IMR-90 (cell line): ENCODE results near the gene BICD1. TPM values are rescaled to one million over a fixed set of nuclear protein-coding genes. Genes with fewer than 3 reads are reported as not detected.
A peak's percentile ranks its signal among the peaks of the same experiment; 100 is the strongest.

Experiments used
- ATAC-seq: fragments of 200-7000 bp; cut with Tn5 transposase; 2 replicates; pipeline ENCODE4 v1.9.1; 2020; ENCODE audit warnings: low read depth, mild to moderate bottlenecking, moderate library complexity
- BruUV-seq: library from RNA; stranded (reverse); fragments of 400-500 nt; replicated peaks from 2 replicates; lab custom pipeline; 2021; lab: Mats Ljungman, UMichigan
- CTCF ChIA-PET: fragments of 300-600 bp; formaldehyde crosslinking; extraction: SDS; loops from one replicate; lab custom pipeline; 2021; ENCODE audit warnings: antibody characterized with exemption; lab: Yijun Ruan, JAX
- POLR2A ChIA-PET: fragments of 300-600 bp; sonication (Branson Sonifier 250); formaldehyde crosslinking; loops from one replicate; lab custom pipeline; 2022; ENCODE audit warnings: antibody characterized with exemption; ENCODE audit not compliant: unreplicated experiment; lab: Charles Lee
- DNase-seq: peaks from one replicate; pipeline ENCODE4 v3.0.0; 2013
- H2AFZ ChIP-seq: replicated peaks from 2 replicates; pipeline ENCODE3; 2013; ENCODE audit warnings: low read length, mild to moderate bottlenecking; ENCODE audit not compliant: poor library complexity
- H2AK5ac ChIP-seq: 2 replicates; pipeline ENCODE4 v1.6.1; 2013; ENCODE audit warnings: low read depth, low read length, inconsistent platforms
- H2AK9ac ChIP-seq: replicated peaks from 2 replicates; pipeline ENCODE3; 2013; ENCODE audit warnings: mild to moderate bottlenecking, low read depth, low read length, moderate library complexity; ENCODE audit not compliant: poor library complexity
- H2BK120ac ChIP-seq: 2 replicates; pipeline ENCODE4 v1.6.1; 2013; ENCODE audit warnings: low read depth, low read length, inconsistent platforms
- H2BK15ac ChIP-seq: 3 replicates; pipeline ENCODE4 v1.6.1; 2013; ENCODE audit warnings: low read depth, low read length, inconsistent platforms
- H2BK20ac ChIP-seq: 2 replicates; pipeline ENCODE4 v1.6.1; 2013; ENCODE audit warnings: low read depth, mild to moderate bottlenecking, inconsistent platforms, low read length, moderate library complexity
- H2BK5ac ChIP-seq: 2 replicates; pipeline ENCODE4 v1.6.1; 2013; ENCODE audit warnings: mild to moderate bottlenecking, low read depth, low read length, inconsistent platforms; ENCODE audit not compliant: poor library complexity, severe bottlenecking
- H3K14ac ChIP-seq: replicated peaks from 2 replicates; pipeline ENCODE4 v1.6.1; 2013; ENCODE audit warnings: low read depth, low read length, inconsistent platforms
- H3K18ac ChIP-seq: 2 replicates; pipeline ENCODE4 v1.6.1; 2013; ENCODE audit warnings: low read depth, low read length, control low read depth
- H3K23ac ChIP-seq: 2 replicates; pipeline ENCODE4 v1.6.1; 2013; ENCODE audit warnings: low read depth, low read length, inconsistent platforms
- H3K27ac ChIP-seq: 2 replicates; pipeline ENCODE4 v1.5.1; 2013; ENCODE audit warnings: mild to moderate bottlenecking, control low read depth, low read length; ENCODE audit not compliant: insufficient read depth
- H3K27me3 ChIP-seq: 2 replicates; pipeline ENCODE4 v1.6.1; 2013; ENCODE audit warnings: low read length; ENCODE audit not compliant: control insufficient read depth, insufficient read depth
- H3K36me3 ChIP-seq: 2 replicates; pipeline ENCODE4 v1.6.1; 2013; ENCODE audit warnings: low read length, mixed read lengths; ENCODE audit not compliant: control insufficient read depth, insufficient read depth
- H3K4ac ChIP-seq: 2 replicates; pipeline ENCODE4 v1.6.1; 2013; ENCODE audit warnings: low read depth, low read length, inconsistent platforms
- H3K4me1 ChIP-seq: 2 replicates; pipeline ENCODE4 v1.6.1; 2013; ENCODE audit warnings: low read length, mixed read lengths; ENCODE audit not compliant: control insufficient read depth, insufficient read depth
- H3K4me2 ChIP-seq: 2 replicates; pipeline ENCODE4 v1.6.1; 2013; ENCODE audit warnings: low read depth, mild to moderate bottlenecking, control low read depth, low read length, moderate library complexity
- H3K4me3 ChIP-seq: 2 replicates; pipeline ENCODE4 v1.5.1; 2013; ENCODE audit warnings: low read depth, mild to moderate bottlenecking, control low read depth, low read length, moderate library complexity; ENCODE audit not compliant: insufficient read depth
- H3K56ac ChIP-seq: 2 replicates; pipeline ENCODE4 v1.6.1; 2013; ENCODE audit warnings: low read length, inconsistent platforms; ENCODE audit not compliant: insufficient read depth; ENCODE audit errors: extremely low read depth
- H3K79me1 ChIP-seq, 2 experiments: 2 replicates each; pipeline ENCODE4 v1.6.1; 2013; ENCODE audit warnings: low read length in 2 of 2, inconsistent platforms in 1 of 2, low read depth in 1 of 2
- H3K9ac ChIP-seq: 2 replicates; pipeline ENCODE4 v1.6.1; 2013; ENCODE audit warnings: low read depth, low read length, control low read depth
- H3K9me1 ChIP-seq: 2 replicates; pipeline ENCODE4 v1.6.1; 2013; ENCODE audit warnings: low read length, inconsistent platforms; ENCODE audit not compliant: insufficient read depth
- H3K9me3 ChIP-seq: 2 replicates; pipeline ENCODE4 v1.6.1; 2013; ENCODE audit warnings: low read length; ENCODE audit not compliant: control insufficient read depth, insufficient read depth
- H4K20me1 ChIP-seq: 2 replicates; pipeline ENCODE4 v1.6.1; 2013; ENCODE audit warnings: low read length, inconsistent platforms; ENCODE audit not compliant: insufficient read depth
- H4K5ac ChIP-seq: 2 replicates; pipeline ENCODE4 v1.6.1; 2013; ENCODE audit warnings: mild to moderate bottlenecking, low read depth, low read length, control low read depth
- H4K8ac ChIP-seq, 2 experiments: 2 replicates each; pipeline ENCODE4 v1.6.1; 2013; ENCODE audit warnings: low read depth in 2 of 2, low read length in 2 of 2, control low read depth in 1 of 2, inconsistent platforms in 1 of 2
- H4K91ac ChIP-seq: 2 replicates; pipeline ENCODE4 v1.6.1; 2013; ENCODE audit warnings: low read depth, low read length, inconsistent platforms; ENCODE audit not compliant: insufficient read depth
- CEBPB ChIP-seq: IDR thresholded peaks from 2 replicates; pipeline ENCODE4 v1.6.1; 2012; ENCODE audit warnings: low read depth, low read length, improper control_type of control experiment
- NFE2L2 ChIP-seq: fragments of 150-350 bp; IDR thresholded peaks from 2 replicates; pipeline ENCODE4 v1.6.1; 2016; ENCODE audit warnings: low read depth, mild to moderate bottlenecking, low read length
- POLR2A ChIP-seq: IDR thresholded peaks from 2 replicates; pipeline ENCODE4 v1.6.1; 2012; ENCODE audit warnings: mild to moderate bottlenecking, low read depth, low read length
- RAD21 ChIP-seq: IDR thresholded peaks from 2 replicates; pipeline ENCODE4 v1.6.1; 2012; ENCODE audit warnings: low read length, improper control_type of control experiment
- RFX5 ChIP-seq: IDR thresholded peaks from 2 replicates; pipeline ENCODE4 v1.8.0; 2012; ENCODE audit warnings: low read depth, mild to moderate bottlenecking, low read length, moderate library complexity
- WGBS, 2 experiments: methylation state at CpG; one replicate each; pipeline versions ENCODE4 v1.1.5 to v1.1.7; 2013; ENCODE audit warnings: missing lambda C conversion rate in 2 of 2; ENCODE audit not compliant: insufficient read length in 1 of 2; ENCODE audit errors: extremely low coverage in 2 of 2; 5-methylcytosine and 5-hydroxymethylcytosine counted together
- dilution Hi-C: fragments of 300-500 bp; cut with HindIII; formaldehyde crosslinking; loops from one replicate; pipeline ENCODE4 v1.14.3; 2018; ENCODE audit warnings: low sequenced_read_pairs; ENCODE audit not compliant: unreplicated experiment
- in situ Hi-C: fragments of 300-500 bp; cut with MboI; formaldehyde crosslinking; loops from 3 replicates; pipeline ENCODE4 v1.14.3; 2019; ENCODE audit warnings: low sequenced_read_pairs, inconsistent platforms, mixed read lengths
- intact Hi-C: fragments of 100-400 bp; cut with micrococcal nuclease; formaldehyde crosslinking; loops from 2 replicates; pipeline ENCODE4 v1.10.0; 2022
- polyA plus RNA-seq, 3 experiments: library from polyadenylated mRNA; depleted of rRNA; stranded (reverse); fragments of >200 nt; gene quantifications; 2 replicates each; pipeline ENCODE4 v1.2.3, GENCODE V29; 2012; ENCODE audit warnings: low replicate concordance in 1 of 3
- total RNA-seq: library from RNA; depleted of rRNA; stranded (reverse); fragments of >200 nt; gene quantifications from 2 replicates; pipeline ENCODE4 v1.2.3, GENCODE V29; 2012
- TF ChIP-seq, protein P1 (sequence below): fragments of 150-350 bp; IDR thresholded peaks from 2 replicates; pipeline ENCODE4 v1.6.1; 2017; ENCODE audit warnings: mild to moderate bottlenecking, antibody characterized with exemption, low read length, low read depth

Gene BICD1
- total and polyA plus RNA-seq, 2 of the 4 experiments (the other 2 are of a cell fraction), result 17.2 to 21.8 TPM

DNA sequence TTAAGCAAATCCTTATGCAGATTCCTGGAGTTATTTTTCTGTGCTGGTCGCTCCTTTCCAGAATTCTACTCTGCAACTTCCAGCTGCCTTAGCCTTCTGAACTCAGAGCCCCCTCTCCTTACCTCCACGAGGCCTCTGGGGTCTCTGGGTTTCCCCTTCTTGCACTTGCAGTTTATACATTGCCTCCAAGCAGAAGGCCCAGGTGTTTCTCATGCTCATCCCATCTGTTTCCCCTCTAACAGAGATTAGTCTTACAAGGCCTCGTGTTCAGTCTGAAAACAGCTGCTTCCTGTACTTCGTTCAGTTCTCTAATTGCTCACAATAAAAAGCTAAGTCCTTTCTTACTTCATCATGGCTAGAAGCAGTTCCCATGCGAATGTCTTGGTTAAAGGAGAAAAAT, 158.3 kb downstream of the BICD1 start:
- peaks cover 2% of the 10 kb centered on the region; the same call in 1 of the 2 replicates for H3K4me1 ChIP-seq
- H2AK5ac ChIP-seq, result no peak overlapping the region
- no peak overlapping the region for H4K91ac ChIP-seq
- ATAC-seq (no peak), DNase-seq (peak; percentile 68)
- H2AFZ ChIP-seq, result no peak overlapping the region
- POLR2A ChIA-PET, result no interaction called here
- no peak overlapping the region for H3K23ac ChIP-seq
- peaks cover 27 to 36% of the 10 kb centered on the region in 2 experiments for H3K79me1 ChIP-seq
- no peak overlapping the region for H2BK5ac ChIP-seq
- no peaks in the 10 kb centered on the region for H3K9me3 ChIP-seq
- no peak overlapping the region for H2BK15ac ChIP-seq
- H3K27ac ChIP-seq, result no peak overlapping the region
- dilution Hi-C loops (no loop called here), intact Hi-C loops (no loop called here), in situ Hi-C loops (no loop called here)
- no TSS peak for BruUV-seq
- no peak overlapping the region for H2BK120ac ChIP-seq
- no peak overlapping the region for H2AK9ac ChIP-seq
- 0 out of 4 replicates have a peak overlapping the region, but pooled peaks of 1 of the 2 experiments have one; percentile 2 for H4K8ac ChIP-seq
- no peak overlapping the region for H3K4ac ChIP-seq
- no peaks in the 10 kb centered on the region for H3K36me3 ChIP-seq
- H3K27me3 ChIP-seq, result no peaks in the 10 kb centered on the region
- no peak overlapping the region for H3K18ac ChIP-seq
- no peak overlapping the region for H3K4me3 ChIP-seq
- 0 out of 2 replicates have a peak, but pooled peaks cover 6% of the 10 kb centered on the region for H4K20me1 ChIP-seq
- H3K4me2 ChIP-seq, result no peak overlapping the region
- no peak overlapping the region for H3K9ac ChIP-seq
- 63% methylated on average over 2 of the region's 5 CpGs; no CpG with 5 or more reads in 1 of the 2 experiments for WGBS, 2 experiments
- no peak overlapping the region for H3K14ac ChIP-seq
- no peak overlapping the region for H2BK20ac ChIP-seq
- H3K56ac ChIP-seq, result no peak overlapping the region
- TF ChIP-seq POLR2A, result no peak
- TF ChIP-seq CEBPB, result no peak
- TF ChIP-seq, protein P1, sequence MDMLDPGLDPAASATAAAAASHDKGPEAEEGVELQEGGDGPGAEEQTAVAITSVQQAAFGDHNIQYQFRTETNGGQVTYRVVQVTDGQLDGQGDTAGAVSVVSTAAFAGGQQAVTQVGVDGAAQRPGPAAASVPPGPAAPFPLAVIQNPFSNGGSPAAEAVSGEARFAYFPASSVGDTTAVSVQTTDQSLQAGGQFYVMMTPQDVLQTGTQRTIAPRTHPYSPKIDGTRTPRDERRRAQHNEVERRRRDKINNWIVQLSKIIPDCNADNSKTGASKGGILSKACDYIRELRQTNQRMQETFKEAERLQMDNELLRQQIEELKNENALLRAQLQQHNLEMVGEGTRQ, result no peak
- TF ChIP-seq RAD21, result no peak
- TF ChIP-seq RFX5, result no peak
- TF ChIP-seq NFE2L2, result no peak
- H4K5ac ChIP-seq, result no peak overlapping the region; the same call in 1 of the 2 replicates
- no peaks in the 10 kb centered on the region for H3K9me1 ChIP-seq
- CTCF ChIA-PET, result no interaction called here
